ENCODE data around the gene DNAH9. TPM values are rescaled to one million over a fixed set of nuclear protein-coding genes. Genes with fewer than 3 reads are reported as not detected.

DNAH9 gene
- total and polyA plus RNA-seq, 2 of the 8 experiments (the other 6 are each of a cell fraction or from before 2014, with no cell fraction given) = 0.21 to 0.86 TPM

DNA sequence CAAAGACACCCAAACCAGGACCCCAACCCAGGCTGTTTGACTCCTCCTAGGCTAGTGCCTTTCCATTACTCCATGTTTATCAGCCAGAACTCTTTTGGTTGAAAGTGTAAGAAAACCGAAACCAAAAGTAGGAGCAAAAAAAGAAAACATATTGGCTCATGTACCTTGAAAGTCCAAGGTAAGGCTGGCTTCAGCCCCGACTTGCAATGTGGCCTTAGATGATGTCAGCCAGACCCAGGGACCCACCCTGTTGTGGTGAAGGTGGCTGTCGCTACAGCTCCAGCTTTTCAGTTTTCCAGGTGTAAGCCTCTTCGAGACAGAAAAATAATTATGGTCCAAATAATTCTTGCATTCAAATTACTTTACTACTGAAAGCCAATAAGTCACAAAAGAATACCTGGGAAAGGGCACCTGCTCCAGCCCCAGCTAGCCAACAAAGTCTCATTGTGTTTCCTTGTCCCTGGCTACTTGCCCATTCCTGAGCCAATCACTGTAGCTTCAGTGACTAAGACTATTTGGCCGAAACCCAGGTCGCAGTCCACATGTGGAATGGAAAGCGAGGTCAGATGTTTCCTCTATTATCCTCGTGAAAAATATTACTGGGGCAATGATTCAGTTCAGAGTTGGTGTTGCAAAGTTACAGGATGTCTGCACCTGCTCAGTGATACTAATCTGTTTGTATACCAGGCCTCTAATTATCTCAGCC lies 20.7 kb downstream of the DNAH9 start (continued):
- TF ChIP-seq RBBP5 (IDR thresholded peaks at IDR 0.05; ENCODE audit: borderline replicate concordance, low read depth, low read length) = no peak
- TF ChIP-seq RXRA (IDR thresholded peaks at IDR 0.05; ENCODE audit: insufficient read depth, low read depth, low read length) = no peak
- no peak for TF ChIP-seq CTBP2 (IDR thresholded peaks at IDR 0.05; ENCODE audit: borderline replicate concordance, insufficient read depth, insufficient read length, low read length)
- no peak for TF ChIP-seq EGR1 (IDR thresholded peaks at IDR 0.05; ENCODE audit: borderline replicate concordance, low read depth, low read length)

Measured in H1 (cell line).